ENCODE results near the gene ZNF14. TPM values are rescaled to one million over a fixed set of nuclear protein-coding genes. Genes with fewer than 3 reads are reported as not detected.

ZNF14 gene
- total and polyA plus RNA-seq, 9 of the 15 experiments (the other 6 are each of a cell fraction or from before 2014, with no cell fraction given), result 1.9 to 7.0 (median 4.0) TPM

DNA sequence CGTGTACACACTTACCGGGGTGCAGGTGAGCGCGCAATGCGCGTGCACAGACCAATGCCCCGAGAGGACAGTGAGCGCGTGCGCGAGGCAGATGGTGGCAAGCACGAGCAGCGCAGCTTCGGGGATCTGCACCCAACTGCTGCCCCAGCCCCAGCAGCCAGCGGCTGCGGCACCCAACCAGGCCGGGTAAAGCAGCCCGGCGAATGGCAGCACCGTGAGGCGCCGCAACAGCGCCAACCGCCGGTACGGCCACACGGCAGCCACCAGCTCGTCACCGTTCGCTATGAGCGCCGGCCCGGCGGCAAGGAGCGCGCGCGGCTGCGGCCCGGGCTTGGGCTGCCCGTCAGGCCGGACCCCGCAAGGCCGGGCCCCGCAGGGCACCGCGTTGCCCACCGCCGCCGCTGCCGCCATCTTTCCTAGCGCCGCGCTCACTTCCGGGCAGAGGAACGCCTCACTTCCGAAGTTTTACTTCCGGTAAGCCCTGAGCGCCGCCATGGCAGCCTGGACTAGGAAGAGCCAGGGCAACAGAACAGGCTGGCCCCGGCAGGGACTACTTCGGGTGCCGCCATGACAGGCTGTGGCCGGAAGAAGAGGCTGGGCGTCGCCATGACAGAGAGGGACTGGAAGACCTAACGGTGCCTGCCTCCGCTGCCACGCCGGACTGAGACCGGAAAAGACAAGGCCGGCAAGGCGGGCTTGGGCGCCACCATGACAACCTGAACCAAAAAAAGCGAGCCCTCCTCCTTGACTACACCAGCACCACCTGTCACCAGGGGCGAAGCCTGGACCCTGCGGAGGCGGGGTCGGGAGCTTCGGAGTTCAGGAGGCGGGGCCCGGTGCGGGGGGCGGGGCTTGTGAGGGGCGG is 69.4 kb downstream of the ZNF14 start, which contains the start of gene ATP13A1 (continued):
- no peak for TF ChIP-seq ZNF592 (IDR thresholded peaks at IDR 0.05)
- TF ChIP-seq ARNT (IDR thresholded peaks at IDR 0.05), result no peak
- peak; percentile 89 for TF ChIP-seq ZNF644 (tag; IDR thresholded peaks at IDR 0.05; ENCODE audit: low read depth)
- TF ChIP-seq GATAD2B (IDR thresholded peaks at IDR 0.05; ENCODE audit: borderline replicate concordance), result peak; percentile 96
- no peak for TF ChIP-seq HOXB6 (CRISPR knock-in tag; IDR thresholded peaks at IDR 0.05; ENCODE audit: borderline replicate concordance)
- TF ChIP-seq, protein P1, sequence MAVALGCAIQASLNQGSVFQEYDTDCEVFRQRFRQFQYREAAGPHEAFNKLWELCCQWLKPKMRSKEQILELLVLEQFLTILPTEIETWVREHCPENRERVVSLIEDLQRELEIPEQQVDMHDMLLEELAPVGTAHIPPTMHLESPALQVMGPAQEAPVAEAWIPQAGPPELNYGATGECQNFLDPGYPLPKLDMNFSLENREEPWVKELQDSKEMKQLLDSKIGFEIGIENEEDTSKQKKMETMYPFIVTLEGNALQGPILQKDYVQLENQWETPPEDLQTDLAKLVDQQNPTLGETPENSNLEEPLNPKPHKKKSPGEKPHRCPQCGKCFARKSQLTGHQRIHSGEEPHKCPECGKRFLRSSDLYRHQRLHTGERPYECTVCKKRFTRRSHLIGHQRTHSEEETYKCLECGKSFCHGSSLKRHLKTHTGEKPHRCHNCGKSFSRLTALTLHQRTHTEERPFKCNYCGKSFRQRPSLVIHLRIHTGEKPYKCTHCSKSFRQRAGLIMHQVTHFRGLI (CRISPR knock-in tag; IDR thresholded peaks at IDR 0.05), result no peak
- 0 out of 2 replicates have a peak, but pooled peaks have one; percentile 36 for TF ChIP-seq NR2F6 (CRISPR knock-in tag; IDR thresholded peaks at IDR 0.05)
- peak; percentile 95 for TF ChIP-seq ZNF197 (CRISPR knock-in tag; IDR thresholded peaks at IDR 0.05; ENCODE audit: low read depth)
- peak; percentile 60; the same call in 1 of the 2 replicates for TF ChIP-seq ZKSCAN1 (IDR thresholded peaks at IDR 0.05; ENCODE audit: low read depth, low read length)
- no peak for TF ChIP-seq HNRNPK (IDR thresholded peaks at IDR 0.05; ENCODE audit: low read depth, low read length, poor library complexity, severe bottlenecking)
- no peak for TF ChIP-seq IRF2 (CRISPR knock-in tag; IDR thresholded peaks at IDR 0.05)
- peak; percentile 59; the same call in 1 of the 2 replicates for TF ChIP-seq ZBTB7A (IDR thresholded peaks at IDR 0.05; ENCODE audit: borderline replicate concordance, control insufficient read depth, low read depth, low read length)
- TF ChIP-seq NFIC (IDR thresholded peaks at IDR 0.05), result no peak
- no peak for TF ChIP-seq ZNF133 (CRISPR knock-in tag; IDR thresholded peaks at IDR 0.05)
- TF ChIP-seq RFX7 (CRISPR knock-in tag; IDR thresholded peaks at IDR 0.05), result no peak
- TF ChIP-seq HLTF (IDR thresholded peaks at IDR 0.05), result no peak
- no peak for TF ChIP-seq NFE2 (IDR thresholded peaks at IDR 0.05; ENCODE audit: low read depth)
- TF ChIP-seq GTF2B (IDR thresholded peaks at IDR 0.05; ENCODE audit: extremely low read depth, insufficient read length), result no peak
- no peak for TF ChIP-seq TCFL5 (CRISPR knock-in tag; conservative IDR thresholded peaks at IDR 0.05)

Measured in K562 (cell line).